HG03565 (cell line): ENCODE results near the gene RALBP1.
"Not testable (repeated sequence)": the region's sequence is repeated elsewhere in the genome, so short reads cannot be mapped to it uniquely, and the experiment has no call there.

ENCODE experiments used
- ATAC-seq: cut with Tn5 transposase; IDR thresholded peaks from one replicate; pipeline ENCODE4 v1.9.1; 2021; ENCODE audit warnings: mild to moderate bottlenecking, moderate library complexity; ENCODE audit not compliant: unreplicated experiment

The RALBP1 gene

GRCh38 chr18:9474983-9475642, at the start of gene RALBP1:
Gene RALBP1 (plus strand): TSS chr18:9475513. CDS start chr18:9513046, 37,533 bp downstream.
- peak; percentile 86 for ATAC-seq

DNA sequence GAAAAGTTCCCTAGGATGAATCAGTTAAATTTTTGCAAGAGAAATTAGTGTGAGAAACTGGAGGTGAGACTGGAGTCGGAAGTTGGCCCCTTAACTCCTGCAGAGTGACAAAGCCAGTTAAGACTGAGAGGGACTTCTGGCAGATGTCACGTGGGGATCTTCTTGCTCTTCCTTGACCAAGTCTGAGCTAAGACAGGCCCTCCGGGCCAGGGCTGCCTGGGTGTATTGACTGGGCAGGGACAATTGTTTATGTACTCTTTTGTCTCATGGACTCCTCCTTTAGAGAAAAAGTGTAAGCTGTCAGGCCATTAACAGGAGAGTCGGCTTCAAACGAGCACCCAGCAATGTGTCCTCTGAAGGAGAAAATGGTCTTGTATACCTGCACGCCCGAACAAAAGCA, 48.6 kb upstream of the RALBP1 start:
- no peak for ATAC-seq

- no peak for ATAC-seq
Measured at GRCh38 chr18:9428301-9428706, 47.0 kb upstream of the RALBP1 start.

DNA sequence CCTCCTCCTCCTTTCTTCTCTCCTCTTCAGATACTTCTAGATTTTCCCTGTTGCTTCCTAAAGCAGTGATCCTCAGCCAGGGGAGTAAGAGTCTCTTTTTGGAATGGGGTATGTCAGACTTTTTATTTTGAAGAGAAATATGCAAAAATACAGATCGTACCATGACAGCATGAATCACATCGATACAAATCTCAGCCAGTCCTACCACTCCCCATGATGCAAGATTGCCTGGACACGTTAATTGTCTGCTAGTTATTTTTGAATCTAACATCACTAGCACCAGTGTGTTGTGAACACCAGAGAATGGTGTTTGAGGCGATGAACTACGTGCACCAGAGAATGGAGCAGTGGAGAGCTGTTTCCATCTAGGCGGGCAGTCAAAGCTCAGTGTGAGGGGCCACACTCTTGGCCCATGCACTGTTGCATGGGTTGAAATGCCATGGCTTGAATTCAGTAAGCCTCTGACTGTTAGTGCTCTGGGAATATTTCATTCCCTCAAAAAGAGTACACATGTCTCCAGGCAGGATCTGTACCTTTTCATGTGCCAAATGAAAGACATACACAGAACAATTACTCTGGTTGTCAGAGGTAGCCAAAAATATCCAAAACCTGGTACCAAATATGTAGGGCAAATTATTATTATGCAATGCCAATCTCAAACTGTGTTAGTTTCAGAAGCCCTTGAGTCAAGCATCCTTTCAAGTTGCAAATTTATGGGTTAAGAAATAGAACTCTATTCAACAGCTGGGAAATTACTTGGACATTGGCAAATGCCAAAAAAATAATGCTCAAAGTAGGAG, 46.3 kb upstream of the RALBP1 start:
- no peak for ATAC-seq

GRCh38 chr18:9429662-9429993, 45.7 kb upstream of the RALBP1 start:
- no peak for ATAC-seq

DNA sequence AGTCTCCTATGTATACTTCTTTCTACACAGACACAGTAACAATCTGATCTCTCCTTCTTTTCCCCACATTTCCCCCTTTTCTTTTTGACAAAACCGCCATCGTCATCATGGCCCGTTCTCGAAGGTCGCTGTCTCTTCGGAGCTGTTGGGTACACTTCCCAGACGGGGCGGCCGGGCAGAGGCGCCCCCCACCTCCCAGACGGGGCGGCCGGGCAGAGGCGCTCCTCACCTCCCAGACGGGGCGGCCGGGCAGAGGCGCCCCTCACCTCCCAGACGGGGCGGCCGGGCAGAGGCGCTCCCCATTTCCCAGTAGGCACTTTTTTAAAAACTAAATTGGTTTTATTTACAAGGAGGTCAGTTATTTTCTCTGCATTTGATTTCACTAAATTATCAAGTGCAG, 45.0 kb upstream of the RALBP1 start:
- ATAC-seq = not testable (repeated sequence)

GRCh38 chr18:9431296-9431695, 44.0 kb upstream of the RALBP1 start:
- ATAC-seq = no peak

- not testable (repeated sequence) for ATAC-seq
Measured at GRCh38 chr18:9433122-9433521, 42.2 kb upstream of the RALBP1 start.

DNA sequence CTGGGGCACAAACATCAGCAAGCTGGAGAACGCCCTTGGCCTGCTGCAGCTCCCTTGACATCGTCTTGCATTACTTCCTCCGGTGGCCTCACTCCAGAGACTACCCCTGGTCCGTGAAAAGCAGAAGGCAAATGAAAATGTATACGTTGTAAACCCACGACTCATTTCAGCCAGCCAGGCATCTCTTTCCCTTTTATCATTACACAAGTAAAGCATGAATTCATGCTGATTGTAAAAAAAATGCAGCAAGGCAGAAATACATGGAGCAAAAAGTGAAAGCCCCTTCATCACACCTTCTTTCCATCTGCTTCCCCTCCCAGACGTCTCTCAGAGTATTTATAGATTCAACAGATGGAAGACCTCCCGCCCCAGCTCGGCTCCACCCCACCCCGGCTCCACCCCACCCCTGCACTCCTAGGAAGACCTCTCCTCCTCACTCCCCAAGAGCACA, 41.6 kb upstream of the RALBP1 start:
- ATAC-seq = no peak

GRCh38 chr18:9434122-9434701, 41.1 kb upstream of the RALBP1 start:
- no peak for ATAC-seq

DNA sequence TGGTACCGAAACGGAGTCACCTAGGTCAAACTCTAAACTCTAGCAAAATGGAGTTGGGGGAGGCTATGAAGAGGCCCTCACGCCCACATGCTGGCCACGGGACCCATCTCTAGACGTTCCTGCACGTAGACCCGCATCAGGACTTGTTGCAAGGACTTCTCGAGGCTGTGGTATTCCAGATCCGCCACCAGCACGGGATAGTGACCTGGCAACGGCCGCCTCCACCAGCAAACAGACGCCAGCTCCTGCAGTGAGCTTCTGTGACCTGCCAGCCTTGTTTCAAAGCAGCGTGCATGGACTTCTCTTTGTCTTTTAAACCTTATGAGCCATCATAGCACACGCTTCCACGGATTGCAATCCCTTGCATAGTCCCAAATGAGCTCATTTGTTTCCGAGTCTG, 40.3 kb upstream of the RALBP1 start:
- ATAC-seq = no peak

- no peak for ATAC-seq
Measured at GRCh38 chr18:9436206-9436929, 38.9 kb upstream of the RALBP1 start.

DNA sequence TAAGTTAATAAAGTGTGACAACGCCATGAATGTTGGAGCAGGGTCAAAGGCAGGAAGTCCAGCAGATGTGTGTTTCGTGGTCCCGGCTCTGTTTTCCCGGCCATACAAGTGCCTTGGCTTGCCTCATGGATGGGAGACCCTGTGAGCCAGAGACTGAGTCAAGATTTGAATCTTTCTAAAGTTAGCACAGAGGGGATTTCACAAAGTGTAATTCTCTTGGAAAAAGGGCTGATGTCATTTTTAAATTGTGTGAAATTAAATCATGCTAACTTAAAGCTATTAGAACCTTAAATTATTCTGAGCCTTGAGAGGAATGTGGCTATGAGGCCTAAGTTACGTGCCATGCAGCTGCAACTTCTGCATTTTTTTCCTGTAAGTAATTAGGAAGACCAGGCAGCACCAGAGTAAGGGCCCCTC, 38.3 kb upstream of the RALBP1 start:
- ATAC-seq = no peak

DNA sequence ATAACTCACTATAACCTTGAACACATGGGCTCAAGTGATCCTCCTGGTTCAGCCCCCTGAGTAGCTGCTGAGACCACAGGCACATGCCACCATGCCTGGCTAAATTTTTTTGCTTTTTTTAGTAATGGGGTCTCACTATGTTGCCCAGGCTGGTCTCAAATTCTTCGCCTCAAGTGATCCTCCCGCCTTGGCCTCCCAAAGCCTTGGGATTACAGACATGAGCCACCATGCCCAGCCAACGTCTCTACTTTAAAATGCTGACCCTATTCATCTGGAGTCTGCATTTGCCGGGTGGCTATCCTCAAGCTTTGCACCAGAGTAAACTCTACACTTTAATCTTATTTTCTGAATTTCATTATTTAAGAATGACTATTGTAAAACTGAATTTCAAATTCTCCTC, 37.6 kb upstream of the RALBP1 start:
- ATAC-seq = no peak

DNA sequence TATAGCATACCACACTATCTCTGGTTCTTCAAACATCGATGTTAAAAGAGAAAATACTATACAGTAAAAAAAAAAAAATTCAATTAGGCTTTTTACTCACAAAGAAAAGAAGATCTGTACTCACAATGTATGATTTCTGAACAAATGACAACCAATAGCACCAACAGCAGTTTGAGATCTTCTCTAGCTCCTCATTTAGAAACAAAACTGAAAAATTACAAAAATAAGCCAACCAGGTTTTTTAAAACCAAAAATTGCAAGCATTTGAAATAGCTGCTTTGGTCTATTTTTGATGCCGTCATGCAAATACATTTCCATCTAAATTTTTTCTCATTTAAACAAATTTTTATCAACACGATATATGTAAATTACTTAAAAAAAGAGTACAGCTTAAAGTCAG, 34.3 kb upstream of the RALBP1 start:
- ATAC-seq = no peak

- no peak for ATAC-seq
Measured at GRCh38 chr18:9444549-9444948, 30.8 kb upstream of the RALBP1 start.

DNA sequence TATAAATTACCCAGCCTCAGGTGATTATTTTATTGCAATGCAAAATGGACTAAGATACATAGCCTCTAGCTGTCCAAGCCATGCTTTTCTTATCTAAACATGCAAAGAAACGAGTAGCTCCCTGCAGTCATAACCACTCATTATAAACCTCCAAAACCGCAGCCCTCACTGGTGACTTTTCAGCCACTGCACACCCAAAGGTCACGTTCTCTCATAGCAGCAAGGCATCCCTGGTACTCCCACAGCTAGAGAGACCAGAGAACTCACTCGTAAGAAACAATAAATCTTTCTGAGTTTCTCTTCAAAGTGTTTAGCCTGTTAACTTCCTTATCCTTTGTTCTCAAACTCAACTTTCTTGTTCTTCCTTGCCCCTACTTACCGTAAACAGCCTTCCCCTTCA, 28.5 kb upstream of the RALBP1 start:
- no peak for ATAC-seq

DNA sequence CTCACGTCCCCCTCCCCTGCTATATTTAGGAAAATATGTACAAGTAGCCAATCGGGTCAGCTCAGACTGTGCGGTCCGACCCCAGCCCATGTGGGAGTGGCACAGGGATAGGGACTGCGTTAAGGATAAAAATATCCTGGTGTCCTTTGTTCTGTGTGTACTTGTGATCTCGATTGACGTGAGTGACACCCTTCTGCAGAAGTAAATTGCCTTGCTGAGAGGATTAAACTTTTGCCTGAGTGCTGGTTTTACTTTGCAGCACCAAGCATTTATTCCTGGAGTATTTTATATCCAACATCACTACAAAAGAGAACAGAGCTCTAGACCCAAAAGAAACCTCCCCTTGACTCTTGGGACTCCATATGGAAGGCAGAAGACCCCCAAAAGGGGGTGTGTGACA, 28.0 kb upstream of the RALBP1 start:
- no peak for ATAC-seq

DNA sequence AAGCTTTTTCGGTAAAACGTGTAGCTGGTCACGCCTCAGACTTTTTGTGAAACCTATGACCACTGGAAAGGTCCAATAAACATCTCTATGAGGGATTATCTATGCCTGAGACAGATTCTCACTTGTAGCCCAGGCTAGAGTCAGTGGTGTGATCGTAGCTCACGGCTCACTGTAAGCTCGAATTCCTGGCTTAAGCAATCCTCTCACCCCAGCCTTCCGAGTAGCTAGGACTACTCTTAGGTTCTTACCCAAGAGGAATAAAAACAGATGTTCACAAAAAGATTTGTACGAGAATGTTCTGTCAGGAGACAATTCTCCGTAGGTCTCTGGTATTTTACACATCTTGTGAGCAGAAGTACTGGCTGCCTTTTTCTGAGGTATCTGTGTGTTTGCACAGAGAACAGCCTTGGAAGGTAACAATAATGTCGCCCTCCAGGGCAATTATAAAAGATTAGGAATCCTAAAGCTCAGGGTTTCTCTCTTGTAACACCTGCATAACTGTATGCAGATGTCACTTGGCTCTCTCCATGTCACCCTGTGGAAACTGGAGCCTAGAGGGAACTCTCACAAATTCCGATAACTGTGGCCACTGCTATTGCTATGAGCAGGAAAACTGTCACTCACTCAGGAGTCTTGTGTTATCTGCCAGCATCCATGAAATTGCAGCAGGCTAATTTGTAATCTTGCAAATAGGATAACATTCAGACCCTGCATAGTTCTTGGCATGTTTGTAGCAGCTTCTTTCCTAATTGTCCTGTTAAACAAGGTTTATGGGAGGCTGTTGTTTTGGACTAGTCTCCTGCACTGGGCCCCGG, 25.5 kb upstream of the RALBP1 start:
- no peak for ATAC-seq

DNA sequence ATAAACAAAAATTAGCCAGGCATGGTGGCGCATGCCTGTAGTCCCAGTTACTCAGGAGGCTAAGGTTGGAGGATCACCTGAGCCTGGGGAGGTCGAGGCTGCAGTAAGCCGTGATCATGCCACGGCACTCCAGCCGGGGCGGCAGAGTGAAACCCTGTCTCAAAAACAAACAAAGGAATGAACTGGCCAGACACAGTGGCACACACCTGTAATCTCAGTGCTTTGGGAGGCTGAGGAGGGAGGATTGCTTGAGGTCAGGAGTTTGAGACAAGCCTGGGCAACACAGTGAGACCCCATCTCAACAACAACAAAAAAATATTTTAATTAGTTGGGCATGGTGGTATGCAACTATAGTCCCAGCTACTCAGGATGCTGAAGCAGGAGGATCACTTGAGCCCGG, 24.4 kb upstream of the RALBP1 start:
- not testable (repeated sequence) for ATAC-seq

GRCh38 chr18:9453283-9453682, 22.0 kb upstream of the RALBP1 start:
- ATAC-seq = no peak
